ENCODE data around the gene PTPN2.
"Not testable (repeated sequence)": the region's sequence is repeated elsewhere in the genome, so short reads cannot be mapped to it uniquely, and the experiment has no call there.

Gene PTPN2

GRCh38 chr18:12883684-12884405, at the start of gene PTPN2:
Gene PTPN2, minus strand, starts transcription at chr18:12884237. Its CDS starts 96 bp downstream, at chr18:12884141.
- peak; percentile 80 to 90 for DNase-seq (ENCODE audit: low read depth in 2 of 2)

- no peak for DNase-seq (ENCODE audit: low read depth in 2 of 2)
Observed at GRCh38 chr18:12933327-12933726, 49.3 kb upstream of the PTPN2 start.

- DNase-seq (ENCODE audit: low read depth in 2 of 2), result no peak
Observed at GRCh38 chr18:12930908-12931307, 46.9 kb upstream of the PTPN2 start.

DNA sequence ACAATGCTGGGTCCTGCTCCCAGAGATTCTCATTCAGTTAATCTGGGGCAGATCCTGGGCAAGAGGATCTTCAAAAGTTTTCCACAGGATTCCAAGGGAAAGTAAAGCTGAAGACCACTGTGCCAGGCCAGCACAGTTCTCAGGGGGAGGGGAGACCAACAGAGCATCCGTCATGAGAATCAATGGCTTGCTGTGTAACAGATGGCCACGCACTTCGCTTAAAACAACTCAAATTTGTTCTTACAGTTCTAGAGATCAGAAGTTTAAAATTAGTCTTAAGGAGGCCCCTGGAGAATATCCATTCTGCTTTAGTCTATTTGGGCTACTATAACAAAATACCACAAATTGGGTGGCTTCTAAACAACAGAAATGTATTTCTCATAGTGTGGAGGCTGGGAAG, 46.3 kb upstream of the PTPN2 start:
- DNase-seq (ENCODE audit: low read depth in 2 of 2), result no peak

DNA sequence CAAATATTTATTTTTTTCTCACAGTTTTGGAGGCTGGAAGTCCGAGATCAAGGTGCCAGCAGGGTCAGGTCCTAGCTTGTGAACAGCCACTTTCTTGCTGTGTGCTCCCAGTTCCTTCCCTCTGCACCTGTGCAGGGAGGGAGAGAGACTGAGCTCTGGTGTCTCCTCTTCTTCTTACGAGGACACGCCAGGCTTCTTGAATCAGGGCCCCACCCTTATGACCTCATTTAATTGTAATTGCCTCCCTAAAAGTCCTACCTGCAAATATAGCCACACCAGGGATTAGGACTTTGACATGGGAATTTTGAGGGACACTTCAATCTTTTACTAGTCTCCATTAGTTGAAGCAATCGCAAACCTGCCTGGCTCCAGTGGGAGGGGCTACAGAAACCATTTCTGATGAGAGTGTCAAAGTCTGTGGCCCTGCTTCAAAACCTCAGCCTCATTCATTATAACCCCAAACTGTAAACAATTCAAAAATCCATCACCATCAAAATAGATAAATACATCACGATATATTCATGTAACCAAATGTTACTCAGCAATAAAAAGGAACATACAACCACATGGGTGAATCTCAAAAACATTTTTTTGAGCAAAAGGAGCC, 45.5 kb upstream of the PTPN2 start:
- no peak for DNase-seq (ENCODE audit: low read depth in 2 of 2)

DNA sequence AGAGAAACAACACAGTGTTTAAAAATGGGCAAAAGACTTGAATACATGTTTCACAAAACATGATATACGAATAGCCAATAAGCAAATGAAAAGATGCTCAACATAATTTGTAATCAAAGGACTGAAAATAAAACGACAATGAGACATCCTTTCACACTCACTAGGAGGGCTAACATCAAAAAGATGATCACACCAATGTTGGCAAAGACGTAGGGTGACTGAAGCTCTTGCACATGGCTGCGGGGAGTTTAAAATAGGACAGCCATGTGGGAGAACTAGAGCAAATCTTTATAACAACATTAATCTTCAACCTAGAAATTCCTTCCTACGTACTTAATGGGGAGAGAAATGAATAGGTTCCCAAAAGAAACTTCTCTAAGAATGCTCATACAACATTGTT, 44.6 kb upstream of the PTPN2 start:
- DNase-seq (ENCODE audit: low read depth in 2 of 2), result no peak

GRCh38 chr18:12928206-12928605, 44.2 kb upstream of the PTPN2 start:
- DNase-seq (ENCODE audit: low read depth in 2 of 2), result no peak

DNA sequence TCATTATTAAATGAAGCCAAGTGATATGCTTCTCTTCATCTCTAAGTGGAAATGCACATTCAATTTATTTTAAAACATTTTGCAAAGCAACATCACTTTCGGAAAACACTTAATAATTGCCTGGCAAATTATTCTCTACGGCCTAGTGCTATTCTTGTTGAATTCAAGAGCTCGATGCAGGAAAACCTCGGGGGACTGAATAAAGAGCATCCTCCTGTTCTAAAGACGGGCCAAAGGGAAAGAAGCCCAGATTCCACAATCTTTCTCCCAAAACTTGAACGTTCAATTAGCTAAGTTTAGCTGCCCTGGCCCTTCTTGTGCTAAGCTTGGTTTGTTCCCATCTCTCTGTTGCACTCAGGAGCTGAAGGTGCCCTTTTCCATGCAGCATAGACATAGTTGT, 40.6 kb upstream of the PTPN2 start:
- DNase-seq (ENCODE audit: low read depth in 2 of 2), result no peak

DNA sequence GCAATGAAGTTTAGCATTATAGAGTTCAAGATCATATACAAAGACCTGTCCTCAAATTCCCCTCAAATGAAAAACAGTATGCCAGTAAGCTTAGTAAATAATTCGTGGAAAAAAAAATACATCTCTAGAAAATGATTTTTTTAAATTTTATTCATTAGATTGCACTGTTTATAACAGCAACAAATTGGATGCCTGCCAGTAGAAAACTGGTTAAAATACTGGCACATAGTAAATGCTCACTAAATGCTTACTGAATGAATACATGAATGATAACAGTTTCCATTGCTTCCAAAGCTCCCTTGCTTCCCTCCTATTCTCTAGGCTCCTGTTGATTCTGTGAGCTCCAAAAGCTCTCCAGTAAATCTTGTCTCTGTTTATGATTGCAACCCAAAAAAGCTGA, 38.2 kb upstream of the PTPN2 start:
- no peak for DNase-seq (ENCODE audit: low read depth in 2 of 2)

- DNase-seq (ENCODE audit: low read depth in 2 of 2), result no peak
Observed at GRCh38 chr18:12921178-12921577, 37.1 kb upstream of the PTPN2 start.

DNA sequence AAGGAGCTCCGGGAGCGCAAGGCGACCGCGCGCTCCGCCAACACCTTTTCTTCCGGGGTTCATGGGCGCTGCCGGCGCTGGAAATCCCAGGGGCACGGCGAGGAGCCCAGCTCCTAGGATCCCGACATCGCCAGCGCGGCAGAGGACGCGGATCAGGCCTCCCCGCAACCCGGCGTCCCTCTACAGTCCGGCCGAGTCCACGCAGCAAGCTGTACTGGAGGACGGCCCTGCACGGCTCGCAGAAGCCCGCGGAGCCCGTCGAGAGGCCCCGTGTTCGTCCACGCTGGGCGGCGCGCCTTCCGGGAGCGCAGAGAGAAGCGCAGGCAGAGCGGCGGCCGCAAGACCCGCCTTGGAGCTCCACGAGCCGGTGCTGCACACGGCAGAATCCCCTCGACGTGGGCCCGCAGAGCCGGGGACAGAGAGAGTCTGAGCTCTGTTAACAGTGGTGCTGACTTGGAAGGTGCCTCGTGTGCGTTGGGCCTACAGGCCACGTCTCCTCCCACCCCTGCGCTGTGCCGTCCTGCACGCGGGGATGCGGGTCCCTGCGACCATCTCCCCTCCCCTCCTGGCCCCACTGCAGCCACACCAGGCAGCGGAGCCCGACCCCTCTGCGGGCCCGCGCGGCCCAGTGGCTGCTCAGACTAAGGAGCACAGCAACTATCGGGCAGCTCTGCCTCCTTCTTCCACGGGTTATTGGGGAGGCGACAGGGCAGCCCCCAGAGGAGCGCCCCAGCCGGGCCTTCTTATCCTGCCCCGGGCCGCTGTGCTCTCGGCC, 28.1 kb upstream of the PTPN2 start:
- DNase-seq (ENCODE audit: low read depth in 2 of 2), result no peak

DNA sequence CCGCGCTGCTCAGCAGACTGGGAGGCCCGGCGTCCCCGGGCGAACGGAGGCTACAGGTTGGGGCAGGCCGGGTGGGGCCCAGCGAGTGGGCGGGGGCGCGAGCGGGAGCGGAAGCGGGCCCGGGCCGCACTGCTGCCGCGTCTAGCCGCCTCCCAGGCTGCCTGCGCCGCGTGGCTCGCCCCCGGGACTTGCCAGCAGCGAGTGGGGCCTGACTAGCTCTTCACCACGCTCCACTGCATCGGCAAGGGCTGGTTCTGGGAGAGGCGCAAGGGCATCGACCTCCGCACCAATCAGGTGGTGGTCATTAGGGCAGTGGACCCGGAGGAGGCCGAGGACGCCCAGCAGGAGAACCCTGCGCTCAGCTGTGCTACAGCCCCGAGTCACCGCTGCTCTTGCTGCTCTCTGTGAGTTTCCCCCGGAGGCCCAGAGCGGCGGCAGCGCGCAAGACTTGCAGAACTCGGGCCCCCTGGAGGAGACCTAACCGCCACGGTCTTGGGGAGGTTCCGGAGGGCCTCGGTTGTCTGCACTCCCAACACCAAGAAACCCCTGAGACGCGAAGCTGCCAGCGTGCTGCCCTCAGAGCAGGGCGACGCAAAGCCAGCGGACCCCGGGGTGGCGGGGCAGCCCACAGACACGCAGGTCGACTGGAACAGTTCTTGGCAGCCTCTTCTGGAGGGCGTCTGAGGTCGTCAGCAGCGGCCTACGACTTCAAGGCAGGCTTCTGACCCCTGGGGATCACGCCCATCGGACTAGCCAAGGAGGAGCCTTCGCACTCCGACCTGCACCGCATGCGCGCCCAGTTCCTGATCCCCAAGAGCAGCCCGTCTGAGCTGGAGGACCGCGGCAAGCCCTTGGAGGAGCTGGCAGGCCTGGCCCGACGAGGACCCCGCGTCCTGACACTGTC, 27.2 kb upstream of the PTPN2 start:
- DNase-seq (ENCODE audit: low read depth in 2 of 2), result peak; percentile 40 to 41

GRCh38 chr18:12908706-12909105, 24.7 kb upstream of the PTPN2 start:
- no peak for DNase-seq (ENCODE audit: low read depth in 2 of 2)

- DNase-seq (ENCODE audit: low read depth in 2 of 2), result no peak
Observed at GRCh38 chr18:12907258-12907925, 23.4 kb upstream of the PTPN2 start.

- no peak for DNase-seq (ENCODE audit: low read depth in 2 of 2)
Observed at GRCh38 chr18:12906773-12907172, 22.7 kb upstream of the PTPN2 start.

DNA sequence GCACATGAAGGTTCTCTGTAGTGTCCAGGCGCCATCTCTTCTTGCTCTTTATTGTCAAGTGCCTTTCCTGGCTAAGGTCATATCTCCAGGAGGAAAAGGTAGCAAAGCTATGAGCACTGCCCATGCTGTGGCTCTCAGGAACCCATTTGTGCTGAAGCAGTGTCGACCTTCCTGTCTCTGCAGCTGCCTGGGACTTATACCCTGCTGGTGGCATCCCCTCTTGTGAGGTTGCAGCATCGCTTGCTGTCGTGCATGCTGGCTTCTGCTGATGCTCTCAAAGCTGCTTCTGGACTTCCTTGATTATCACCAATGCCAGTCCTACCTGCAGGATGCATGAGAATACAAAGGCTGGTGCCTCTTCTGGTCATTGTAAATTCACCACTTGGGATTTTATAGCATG, 22.1 kb upstream of the PTPN2 start:
- DNase-seq (ENCODE audit: low read depth in 2 of 2), result no peak

DNA sequence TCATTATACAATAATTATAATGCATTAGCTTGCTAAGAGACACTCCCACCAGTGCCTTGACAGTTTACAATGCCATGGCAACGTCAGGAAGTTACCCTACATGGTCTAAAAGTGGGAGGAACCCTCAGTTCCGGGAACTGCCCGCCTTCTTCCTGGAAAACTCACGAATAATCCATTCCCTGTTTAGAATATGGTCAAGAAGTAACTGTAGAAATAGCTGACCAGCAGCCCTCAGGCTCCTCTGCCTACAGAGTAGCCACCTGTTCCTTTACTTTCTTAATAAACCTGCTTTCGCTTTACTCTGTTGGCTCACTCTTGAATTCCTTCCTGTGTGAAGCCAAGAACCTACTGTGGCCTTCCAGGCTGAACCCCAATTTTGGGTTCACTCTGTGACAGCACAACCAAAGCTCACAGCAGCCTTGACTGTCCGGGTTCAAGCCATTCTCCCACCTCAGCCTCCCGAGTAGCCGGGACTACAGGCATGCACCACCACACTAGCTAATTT, 20.0 kb upstream of the PTPN2 start:
- DNase-seq (ENCODE audit: low read depth in 2 of 2), result peak in 1 of 2 donors; percentile 33

DNA sequence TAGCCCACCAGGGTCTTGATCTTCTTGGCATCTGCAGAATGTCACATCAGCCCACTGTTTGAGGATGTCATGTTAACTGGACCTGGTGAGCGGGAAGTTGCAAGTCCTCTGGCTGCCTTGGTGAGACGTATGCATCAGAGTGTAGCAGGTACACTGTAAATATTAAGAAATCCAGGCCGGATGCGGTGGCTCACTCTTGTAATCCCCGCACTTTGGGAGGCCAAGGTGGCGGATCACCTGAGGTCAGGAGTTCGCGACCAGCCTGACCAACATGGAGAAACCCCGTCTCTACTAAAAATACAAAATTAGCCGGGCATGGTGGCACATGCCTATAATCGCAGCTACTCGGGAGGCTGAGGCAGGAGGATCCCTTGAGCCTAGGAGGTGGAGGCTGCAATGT, 17.2 kb upstream of the PTPN2 start:
- not testable (repeated sequence) for DNase-seq (ENCODE audit: low read depth in 2 of 2)

- DNase-seq (ENCODE audit: low read depth in 2 of 2), result not testable (repeated sequence)
Observed at GRCh38 chr18:12896784-12897333, 12.8 kb upstream of the PTPN2 start.

GRCh38 chr18:12895626-12896025, 11.6 kb upstream of the PTPN2 start:
- no peak for DNase-seq (ENCODE audit: low read depth in 2 of 2)

DNA sequence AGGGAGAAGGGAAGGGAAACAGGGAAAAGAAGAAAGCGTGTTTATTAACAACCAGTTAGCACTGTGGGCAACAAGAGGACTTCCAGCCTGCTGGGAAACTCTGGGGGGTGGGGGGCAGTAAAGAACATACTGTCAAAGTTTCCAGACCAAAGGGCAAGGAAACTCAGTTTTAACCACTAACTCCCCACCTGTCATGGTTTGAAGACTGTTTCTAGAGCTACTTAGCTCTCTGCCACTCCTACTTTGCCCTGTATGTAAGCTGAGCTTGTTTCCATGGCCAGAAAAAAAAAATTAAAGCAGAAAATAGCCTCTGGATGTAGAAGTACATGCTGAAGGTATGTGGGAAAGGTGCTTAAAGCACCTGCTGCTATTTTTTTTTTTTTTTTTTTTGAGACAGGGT, 11.0 kb upstream of the PTPN2 start:
- no peak for DNase-seq (ENCODE audit: low read depth in 2 of 2)

Measured in stimulated activated CD4-positive, alpha-beta T cell treated with anti-CD3 and anti-CD28 coated beads, Interleukin-4, amount 100 ng/mL, for 48 hours (primary cell).